Smooth muscle cell of bladder (primary cell): ENCODE measurements around the gene ENPP1. TPM values are rescaled to one million over a fixed set of nuclear protein-coding genes. Genes with fewer than 3 reads are reported as not detected.

Source experiments
- total RNA-seq: library from RNA; depleted of rRNA; stranded (reverse); fragments of >200 nt; gene quantifications from 2 replicates; pipeline ENCODE4 v1.2.3, GENCODE V29; 2014

The ENPP1 gene
- total RNA-seq = 4.7 and 8.7 TPM in 2 replicates

GRCh38 chr6:131807644-131808459, at the start of gene ENPP1:
Gene ENPP1, plus strand, starts transcription at chr6:131808020. Its CDS starts 16 bp downstream, at chr6:131808036.

Other genes starting within 250 kb of the ENPP1 start
- not detected in 2 replicates for gene ARG1, start 234.8 kb upstream of the ENPP1 start, total RNA-seq
- gene MED23, start 179.8 kb upstream of the ENPP1 start, total RNA-seq = 23.2 and 27.3 TPM in 2 replicates
- gene ENPP3, start 170.7 kb upstream of the ENPP1 start, total RNA-seq = 0.14 and 0.37 TPM in 2 replicates
- not detected in 2 replicates for gene OR2A4, start 106.6 kb upstream of the ENPP1 start, total RNA-seq
- gene CTAGE9, start 97.0 kb upstream of the ENPP1 start, total RNA-seq = not detected in 2 replicates
- 25.3 and 33.3 TPM in 2 replicates for gene CCN2, start 143.4 kb downstream of the ENPP1 start, total RNA-seq